GM19397 (cell line): ENCODE results near the gene DEFB112.

Experiments
- ATAC-seq: cut with Tn5 transposase; IDR thresholded peaks from one replicate; pipeline ENCODE4 v1.9.1; 2021; ENCODE audit warnings: mild to moderate bottlenecking, moderate library complexity; ENCODE audit not compliant: unreplicated experiment

DEFB112 gene

DNA sequence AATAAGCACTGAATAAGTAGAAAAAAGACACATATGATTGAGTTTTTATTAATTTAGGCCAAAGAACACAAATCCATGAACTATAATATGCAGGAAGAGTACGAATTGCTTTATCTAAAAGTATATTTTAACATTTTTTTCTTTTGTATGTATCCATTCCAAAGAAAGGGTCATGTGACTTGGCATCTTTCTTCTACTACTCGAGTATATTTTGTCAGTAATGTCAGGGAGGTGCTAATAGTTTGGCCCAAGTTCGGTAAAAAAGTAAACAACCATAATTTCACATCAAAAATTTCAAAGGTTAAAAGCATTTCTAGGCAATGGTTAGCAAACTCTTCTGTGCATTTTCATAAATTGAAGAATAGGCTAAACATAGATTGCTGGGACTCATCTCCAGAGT is 46.6 kb downstream of the DEFB112 start:
- ATAC-seq, result no peak

- ATAC-seq, result no peak
Observed at GRCh38 chr6:49995278-49995677, 54.5 kb downstream of the DEFB112 start.
